LoVo (cell line): ENCODE measurements around the gene CTNNA3.
"Not testable (repeated sequence)": the region's sequence is repeated elsewhere in the genome, so short reads cannot be mapped to it uniquely, and the experiment has no call there.

Source experiments
- DNase-seq: peaks from one replicate; pipeline ENCODE4 v3.0.0-alpha.2; 2016; ENCODE audit warnings: low spot score

CTNNA3 gene

DNA sequence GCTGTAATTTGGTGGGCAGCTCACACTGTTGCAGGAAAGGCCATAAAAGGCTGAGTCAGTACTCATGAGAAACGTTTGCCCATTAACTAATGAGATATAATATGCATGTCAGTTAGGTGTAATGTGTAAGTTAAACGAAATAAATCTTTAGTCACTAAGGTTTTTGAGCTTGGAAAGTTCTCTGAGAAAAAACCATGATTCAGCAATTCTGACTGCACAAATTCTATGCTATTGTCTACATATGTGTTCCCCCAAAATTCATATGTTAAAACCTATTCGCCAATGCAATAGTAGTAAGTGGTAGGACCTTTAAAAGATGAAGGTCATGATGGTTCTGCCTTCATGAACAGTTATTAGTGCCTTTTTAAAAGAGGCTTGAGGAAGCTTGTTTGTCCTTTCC, 1329.8 kb downstream of the CTNNA3 start:
- no peak for DNase-seq

DNA sequence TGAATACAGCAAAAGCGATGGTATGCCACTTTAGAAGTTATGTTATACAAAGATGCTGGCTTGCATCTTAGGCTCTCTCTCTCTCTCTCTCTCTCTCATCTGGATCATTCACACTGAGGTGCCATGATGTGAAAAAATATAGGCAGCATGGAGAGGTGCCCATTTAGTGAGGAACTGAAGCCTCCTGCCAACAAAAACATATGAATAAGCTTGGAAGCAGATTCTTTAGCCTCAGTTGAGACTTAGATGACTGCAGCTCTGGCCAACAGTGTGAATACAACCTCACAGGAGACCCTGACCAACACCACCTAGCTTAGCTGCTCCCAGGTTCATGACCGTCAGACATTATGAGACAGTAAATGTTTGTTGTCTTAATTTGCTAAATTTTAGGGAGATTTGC, 1330.3 kb downstream of the CTNNA3 start:
- DNase-seq: no peak

DNA sequence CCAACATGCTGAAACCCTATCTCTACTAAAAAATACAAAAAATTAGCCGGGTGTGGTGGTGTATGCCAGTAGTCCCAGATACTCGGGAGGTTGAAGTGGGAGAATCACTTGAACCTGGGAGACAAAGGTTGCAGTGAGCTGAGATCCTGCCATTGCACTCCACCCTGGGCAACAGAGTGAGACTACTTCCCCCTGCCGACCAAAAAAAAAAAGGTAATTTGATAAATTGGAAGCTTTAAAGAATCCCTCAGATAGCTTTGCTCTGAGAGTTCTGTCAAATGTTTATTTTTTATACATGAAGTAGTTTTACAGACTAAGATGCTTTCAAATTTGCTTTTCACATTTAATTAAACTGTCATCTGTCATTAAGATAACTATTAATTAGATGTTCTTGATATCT, 1333.5 kb downstream of the CTNNA3 start:
- no peak for DNase-seq

DNA sequence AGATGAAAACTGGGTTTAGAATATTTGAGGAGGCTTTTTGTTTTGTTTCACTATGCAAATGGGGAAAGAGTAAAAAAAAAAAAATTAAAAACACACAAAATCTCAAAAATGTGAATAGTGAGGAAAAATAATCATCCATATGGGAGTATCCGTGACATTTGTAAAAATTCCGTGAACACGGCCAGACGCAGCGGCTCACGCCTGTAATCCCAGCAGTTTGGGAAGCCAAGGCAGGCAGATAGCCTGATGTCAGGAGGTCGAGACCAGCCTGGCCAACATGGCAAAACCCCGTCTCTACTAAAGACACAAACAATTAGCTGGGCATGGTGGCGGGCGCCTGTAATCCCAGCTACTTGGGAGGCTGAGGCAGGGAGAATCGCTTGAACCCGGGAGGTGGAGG, 1342.2 kb downstream of the CTNNA3 start:
- not testable (repeated sequence) for DNase-seq

DNA sequence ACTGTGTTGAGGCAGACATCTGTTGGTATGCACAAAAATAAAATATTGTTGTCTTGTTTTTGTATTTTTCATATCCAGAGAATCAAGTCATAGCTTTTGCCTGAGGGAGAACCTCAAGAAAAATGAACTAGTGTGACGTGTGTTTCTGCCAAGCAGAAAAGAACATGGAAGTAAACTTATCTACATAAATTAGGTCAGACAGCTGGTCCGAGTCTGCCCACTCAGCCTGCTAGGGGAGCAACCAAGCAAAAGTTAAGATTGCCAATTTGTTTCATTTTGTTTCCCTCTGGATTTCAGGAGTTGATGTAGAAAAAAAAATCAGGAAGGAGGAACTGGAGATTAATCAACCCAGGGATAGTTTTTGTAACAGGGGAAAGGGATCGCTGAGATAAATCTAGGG, 1342.6 kb downstream of the CTNNA3 start:
- no peak for DNase-seq

DNA sequence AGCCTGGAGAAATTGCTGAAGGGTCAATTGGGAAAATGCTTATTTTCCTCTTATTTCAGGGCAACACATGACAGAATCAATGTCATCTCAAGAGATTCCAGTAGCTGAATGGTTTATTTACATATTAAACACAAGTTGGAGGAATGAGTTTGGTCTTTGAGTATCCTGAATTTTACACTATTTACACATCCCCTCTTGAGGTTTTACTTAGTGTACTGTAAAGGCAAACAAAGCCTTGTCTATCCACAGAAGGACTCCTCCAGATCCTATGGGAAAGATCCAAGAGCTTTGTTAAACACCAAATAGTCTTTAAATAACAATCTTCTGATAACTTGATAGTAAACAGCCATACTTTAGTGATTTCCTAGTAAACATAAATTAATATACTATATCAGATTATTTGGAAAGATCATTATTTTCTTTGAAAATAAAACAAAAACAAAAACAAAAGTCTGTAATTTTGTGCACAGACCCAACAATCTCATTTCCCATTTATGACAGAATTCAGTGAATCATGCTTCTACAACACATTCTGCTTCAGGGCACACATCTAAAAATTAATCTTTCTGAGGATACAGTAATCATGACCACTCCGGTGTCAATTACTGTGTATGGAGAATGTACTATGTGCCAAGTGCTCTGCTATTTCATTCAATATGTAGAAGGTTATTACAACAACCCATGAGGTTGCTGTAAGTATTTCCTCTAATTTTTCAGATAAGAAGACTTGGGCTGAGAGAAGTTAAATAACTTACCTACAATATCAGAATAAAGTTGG, 1345.2 kb downstream of the CTNNA3 start:
- no peak for DNase-seq

DNA sequence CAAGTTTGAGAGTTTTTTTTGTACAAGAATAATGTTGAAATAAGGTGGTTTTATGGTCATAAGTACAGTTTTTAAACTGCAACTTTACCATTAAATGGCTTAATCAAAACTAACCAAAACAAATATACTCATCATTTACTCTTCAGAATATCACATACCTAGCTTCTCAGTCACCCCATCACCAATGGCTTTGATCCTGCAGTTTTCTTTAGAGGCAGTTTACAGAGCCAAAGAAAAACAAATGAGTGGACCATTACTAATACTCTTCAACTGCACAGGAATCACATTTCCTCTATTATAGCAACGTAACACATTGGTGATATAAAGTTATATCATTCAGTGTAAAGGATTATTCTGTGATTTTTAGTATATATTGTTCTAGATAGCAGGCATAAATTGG, 1346.3 kb downstream of the CTNNA3 start:
- no peak for DNase-seq

DNA sequence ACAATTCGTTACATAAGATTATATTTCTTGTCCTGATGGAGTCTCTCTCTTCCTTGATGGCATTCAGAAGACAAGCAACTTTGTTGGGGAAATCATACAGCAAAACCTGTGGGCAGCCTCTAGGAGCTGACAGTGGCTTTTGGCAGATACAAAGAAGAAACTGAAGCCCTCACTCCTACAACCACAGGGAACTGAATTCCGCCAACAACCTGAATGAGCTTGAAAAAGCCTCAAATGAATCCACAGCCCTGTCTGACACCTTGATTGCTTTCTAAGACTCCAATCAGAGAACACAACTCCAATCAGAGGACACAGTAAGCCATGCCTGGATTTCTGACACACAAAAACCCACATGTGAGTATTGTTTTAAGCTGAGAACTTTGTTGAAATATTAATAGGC, 1346.9 kb downstream of the CTNNA3 start:
- no peak for DNase-seq

DNA sequence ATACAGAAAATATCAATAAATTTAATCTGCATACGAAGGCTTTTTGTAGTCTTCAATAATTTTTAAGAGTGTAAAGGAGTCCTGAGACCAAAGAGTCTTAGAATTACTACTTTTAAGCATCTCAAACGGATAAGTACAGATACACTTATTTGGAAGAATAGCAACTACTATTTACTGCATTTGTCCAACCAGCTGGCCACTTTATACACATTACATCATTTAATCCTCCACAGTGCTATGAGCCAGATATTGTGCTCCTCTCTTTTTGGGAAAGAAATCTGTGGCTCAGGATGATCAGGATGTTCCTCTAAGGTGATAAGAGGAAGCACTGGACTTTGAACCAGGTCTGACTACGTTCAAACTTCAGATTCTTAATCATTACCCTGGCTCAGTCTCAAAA, 1358.8 kb downstream of the CTNNA3 start:
- DNase-seq: no peak

DNA sequence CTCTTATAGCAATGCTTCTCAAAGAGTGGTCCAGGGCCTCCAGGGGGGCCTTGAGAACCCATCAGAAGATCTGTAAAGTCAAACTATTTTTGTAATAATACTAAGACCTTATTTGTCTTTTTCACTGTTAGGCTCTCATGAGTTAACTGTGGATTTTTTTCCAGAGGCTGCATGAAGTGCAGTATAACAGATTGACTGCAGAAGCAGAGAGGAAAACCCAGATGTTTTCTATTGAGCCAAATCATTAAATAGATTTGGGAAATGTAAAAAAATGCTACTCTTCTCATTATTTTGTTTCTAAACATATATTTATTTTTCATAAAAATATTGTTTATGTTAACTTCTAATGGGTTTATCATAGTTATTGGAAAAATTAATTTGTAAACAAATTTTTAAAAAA, 1359.2 kb downstream of the CTNNA3 start:
- no peak for DNase-seq

DNA sequence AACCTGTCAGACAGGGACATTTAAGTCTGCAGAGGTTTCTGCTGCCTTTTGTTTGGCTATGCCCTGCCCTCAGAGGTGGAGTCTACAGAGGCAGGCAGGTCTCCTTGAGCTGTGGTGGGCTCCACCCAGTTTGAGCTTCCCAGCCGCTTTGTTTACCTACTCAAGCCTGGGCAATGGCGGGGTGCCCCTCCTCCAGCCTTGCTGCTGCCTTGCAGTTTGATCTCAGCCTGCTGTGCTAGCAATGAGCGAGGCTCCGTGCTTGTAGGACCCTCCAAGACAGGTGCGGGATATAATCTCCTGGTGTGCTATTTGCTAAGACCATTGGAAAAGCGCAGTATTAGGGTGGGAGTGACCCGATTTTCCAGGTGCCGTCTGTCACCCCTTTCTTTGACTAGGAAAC, 1360.2 kb downstream of the CTNNA3 start:
- DNase-seq: not testable (repeated sequence)

DNA sequence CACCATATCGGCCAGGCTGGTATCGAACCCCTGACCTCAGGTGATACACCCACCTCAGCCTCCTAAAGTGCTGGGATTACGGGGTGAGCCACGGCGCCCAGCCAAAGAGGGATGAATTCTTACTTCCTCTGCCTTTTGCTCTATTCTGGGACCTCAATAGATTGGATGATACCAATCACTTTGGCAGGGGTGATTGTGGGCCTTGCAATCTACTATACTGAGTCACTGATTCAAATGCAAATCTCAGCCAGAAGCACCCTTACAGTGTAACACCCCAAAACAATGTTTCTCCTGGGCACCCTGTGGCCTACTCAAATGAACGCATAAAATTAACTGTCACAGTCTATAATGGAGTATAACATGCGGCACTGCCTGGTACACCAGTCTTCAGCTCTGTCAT, 1366.8 kb downstream of the CTNNA3 start:
- no peak for DNase-seq

DNA sequence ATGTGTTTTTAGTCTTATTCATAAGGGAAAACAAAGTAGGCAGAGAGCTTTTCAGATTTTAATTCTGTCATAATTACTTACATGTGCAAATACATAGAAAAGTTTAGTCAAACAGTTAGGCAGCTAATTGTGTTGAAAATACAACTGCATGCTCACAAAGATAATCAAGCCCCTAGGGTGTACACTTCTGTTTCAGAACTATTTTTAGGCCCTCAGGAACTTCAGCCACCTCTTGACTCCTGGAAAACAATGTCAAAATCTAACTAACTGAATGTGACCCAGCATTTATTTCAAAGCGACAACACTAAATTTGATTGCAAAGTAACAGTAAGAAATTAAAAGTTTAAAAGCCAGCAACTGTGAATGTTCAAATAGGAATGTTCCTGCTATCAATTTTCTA, 1369.1 kb downstream of the CTNNA3 start:
- no peak for DNase-seq

DNA sequence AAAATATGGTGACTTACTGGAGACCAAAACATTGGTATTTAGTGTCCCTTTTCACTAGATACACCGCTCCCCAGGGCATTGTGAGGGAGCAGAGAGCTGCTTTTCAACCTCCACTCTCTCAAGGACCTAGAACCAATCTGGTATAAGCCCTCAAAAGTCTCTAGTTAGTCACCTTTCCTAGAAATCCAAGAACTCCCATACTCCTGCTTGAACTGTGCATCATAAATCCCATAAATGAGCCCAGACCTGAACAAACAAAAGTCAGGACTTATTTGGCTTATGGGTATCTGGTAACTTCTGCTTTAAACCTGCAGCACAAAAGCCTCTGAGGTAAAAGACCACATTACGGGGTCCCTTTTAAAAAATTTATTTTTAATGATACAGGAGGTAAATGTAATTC, 1373.2 kb downstream of the CTNNA3 start:
- DNase-seq: no peak

DNA sequence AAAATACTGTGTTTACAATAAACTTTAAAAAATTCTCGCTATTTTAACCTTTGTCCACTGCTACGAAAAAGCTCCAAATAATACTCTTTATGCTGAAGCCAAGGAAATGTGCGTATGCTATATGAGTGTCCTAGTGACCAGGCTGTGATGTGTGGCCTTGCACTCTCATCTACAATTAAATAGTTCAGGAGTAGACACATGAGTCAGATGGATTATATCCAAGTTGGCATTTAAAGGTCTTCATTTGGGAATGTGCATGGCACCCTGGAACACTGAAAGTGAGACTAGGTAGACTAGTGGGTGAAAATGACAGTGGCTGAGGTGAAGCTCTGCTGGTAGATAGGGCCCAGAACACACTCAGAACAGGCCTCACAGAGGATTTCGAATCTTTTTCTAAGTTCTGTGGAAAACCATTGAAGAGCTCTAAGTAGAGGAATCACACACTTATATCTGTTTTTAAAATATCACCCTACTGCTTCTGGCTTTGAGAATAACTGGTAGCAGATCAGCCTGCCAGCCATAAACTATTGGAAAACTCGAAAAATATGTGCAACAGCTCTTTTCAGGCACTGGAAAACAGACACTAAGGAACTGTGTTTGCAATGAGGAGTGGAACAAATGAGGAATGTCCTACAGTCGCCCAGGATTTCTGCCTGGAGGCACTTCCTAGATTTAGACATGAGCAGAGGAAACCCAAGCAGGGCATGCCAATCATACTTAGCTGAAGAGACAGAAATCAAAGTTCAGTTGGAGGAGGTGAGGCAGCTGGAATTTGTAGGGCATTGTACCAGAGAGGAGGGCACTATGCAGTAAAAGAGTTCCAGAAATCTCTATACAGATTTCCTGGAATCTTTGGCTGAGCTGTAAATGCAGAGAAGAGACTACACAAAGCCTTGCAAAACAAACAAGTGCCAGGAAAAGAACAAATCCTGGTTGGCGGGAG, 1374.0 kb downstream of the CTNNA3 start:
- no peak for DNase-seq

DNA sequence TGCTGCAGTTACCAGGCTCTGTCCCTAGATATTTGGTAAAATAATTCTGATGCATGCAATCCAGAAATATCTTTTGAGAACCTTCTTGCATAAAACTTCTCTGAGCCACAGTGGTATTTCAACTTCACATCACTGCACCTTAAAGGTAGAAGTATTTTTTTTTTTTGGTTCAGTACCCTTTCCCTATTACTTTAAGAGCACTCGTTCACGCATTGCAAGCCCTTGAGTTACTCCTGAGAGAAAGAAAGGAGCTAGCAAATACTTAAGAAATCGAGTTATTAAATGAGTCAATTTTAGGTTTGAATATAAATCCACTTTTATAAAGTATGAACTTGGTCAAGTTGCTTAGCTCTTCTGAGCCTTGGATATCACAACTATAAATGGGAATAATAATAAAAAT, 1377.2 kb downstream of the CTNNA3 start:
- DNase-seq: no peak

DNA sequence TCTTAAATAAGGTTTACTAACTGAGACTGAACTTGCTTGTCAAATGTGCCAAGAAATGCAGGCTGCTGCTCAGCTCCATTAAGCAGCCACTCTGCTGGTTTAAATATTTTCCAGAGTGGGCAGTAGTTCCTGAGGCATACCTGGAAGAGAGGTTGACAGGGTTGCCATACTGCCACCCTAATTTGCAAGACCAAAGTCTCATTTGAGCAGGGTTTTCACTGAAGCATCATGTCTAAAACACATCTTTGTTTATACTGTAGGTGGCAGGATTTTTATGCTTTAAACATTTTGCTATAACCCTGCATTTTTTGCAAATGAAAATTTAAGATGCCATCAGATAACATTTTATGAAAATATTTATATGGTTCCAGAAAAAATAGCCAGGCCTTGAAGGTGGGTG, 1388.2 kb downstream of the CTNNA3 start:
- no peak for DNase-seq

DNA sequence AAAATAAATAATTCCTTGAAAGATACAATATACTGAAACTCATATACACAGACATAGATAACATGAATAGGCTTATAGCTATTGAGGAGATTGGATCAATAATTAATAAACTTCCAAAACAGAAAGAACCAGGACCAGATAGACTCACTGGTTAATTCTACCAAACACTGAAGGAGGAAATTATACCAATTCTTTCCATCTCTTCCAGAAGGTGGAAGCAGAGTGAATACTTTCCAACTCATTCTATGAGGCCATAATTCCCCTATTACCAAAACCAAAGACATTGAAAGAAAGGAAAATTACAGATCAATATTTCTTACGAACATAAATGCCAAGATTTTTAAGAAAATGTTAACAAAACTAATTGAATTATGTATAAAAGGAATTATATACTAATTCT, 1394.9 kb downstream of the CTNNA3 start:
- DNase-seq: no peak

DNA sequence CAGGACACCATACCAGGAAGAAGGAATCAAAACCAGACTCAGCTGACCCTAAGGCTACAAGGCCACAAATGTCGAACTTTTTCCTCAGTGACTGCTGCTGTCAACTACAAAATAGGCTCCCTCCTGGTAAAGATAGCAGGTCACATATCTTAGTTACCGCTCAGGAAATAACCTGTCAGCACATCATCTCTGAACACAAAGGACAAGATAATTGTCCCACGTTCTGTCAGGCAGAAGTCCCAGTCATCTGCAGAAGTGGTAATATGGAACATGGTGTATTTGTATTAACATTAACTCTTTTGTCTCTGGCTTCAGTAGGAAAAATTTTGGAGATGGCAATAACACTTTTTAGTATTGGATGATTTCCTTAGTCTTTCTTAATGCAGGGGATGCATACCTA, 1400.4 kb downstream of the CTNNA3 start:
- DNase-seq: no peak

DNA sequence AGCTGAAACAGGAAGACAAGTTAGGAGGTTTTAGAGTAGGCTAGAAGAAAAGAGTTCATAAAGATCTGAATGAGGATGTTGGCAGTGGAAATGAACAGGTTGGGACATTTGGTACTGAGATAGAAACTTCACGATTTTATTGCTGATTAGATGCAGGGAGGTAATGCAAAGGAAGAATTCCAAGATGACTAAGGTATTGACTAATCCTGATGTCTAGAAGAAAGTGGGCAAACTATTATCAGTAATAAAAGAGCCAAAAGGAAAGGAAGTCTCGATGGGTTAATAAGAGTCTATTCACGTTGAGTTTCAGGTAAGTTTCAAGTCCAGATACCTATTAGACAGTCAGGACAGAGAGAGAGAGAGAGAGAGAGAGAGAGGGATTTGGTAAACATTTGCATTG, 1401.5 kb downstream of the CTNNA3 start:
- no peak for DNase-seq

DNA sequence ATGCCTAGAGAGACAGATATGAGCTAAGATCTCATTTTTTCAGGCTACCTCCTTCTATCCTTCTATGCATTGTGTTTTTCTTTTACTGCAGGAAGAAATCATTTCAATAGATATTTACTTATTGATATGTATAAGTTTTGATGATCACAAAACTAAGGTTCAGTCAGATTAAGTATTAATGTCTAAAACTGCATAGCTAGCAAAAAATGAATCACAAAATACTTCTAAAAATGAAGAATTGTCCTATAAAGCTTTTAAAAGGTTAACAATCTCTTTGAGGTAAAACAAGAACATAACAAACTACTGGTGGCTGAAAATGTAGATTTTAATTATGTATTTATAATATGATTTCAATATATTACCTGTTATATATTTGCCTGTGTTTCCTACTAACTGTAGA, 1403.1 kb downstream of the CTNNA3 start:
- DNase-seq: no peak

DNA sequence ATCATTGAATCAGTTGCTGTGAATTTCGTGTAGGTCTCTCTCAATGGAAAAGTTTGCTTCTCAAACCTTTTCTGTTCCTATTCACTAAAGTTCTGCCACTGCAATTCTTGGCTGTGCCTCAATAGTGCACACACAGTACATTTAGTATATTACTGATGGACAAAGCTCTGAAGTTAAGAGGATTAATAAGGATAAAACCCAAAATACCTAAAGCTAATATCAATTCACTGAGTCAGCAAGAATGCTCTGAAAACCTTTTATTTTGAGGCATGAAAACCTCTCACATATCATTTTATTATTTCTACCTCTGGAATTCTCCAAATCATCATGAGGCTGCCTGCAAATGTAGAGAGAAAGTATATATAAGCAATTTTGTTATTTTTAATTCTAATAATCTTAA, 1403.5 kb downstream of the CTNNA3 start:
- DNase-seq: no peak

DNA sequence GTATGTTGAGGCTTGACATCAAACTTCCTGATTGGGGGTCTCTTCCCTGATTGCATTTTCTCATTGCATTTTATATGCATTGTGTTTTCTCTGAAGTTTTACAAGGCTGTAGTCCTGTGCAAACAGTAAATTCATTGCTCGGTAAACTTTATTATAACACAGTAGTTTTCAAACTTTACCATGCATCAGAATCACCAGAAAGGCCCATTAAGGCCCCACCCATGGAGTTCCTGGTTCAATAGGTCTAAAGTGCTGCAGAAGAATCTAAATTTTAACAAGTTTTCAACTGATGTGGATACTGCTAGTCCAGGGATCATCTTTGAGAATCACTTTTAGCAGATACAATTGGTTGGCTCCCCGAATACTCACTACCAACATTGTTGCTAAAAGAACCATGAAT, 1404.9 kb downstream of the CTNNA3 start:
- DNase-seq: no peak
